ENCODE results near the gene NDRG2.
A peak's percentile ranks its signal among the peaks of the same experiment; 100 is the strongest.
"Not testable (repeated sequence)": the region's sequence is repeated elsewhere in the genome, so short reads cannot be mapped to it uniquely, and the experiment has no call there.

Gene NDRG2

GRCh38 chr14:21003788-21004346 lies 21.0 kb downstream of the NDRG2 start:
- DNase-seq (ENCODE audit: low spot score) = no peak

GRCh38 chr14:21001218-21001617 lies 23.6 kb downstream of the NDRG2 start:
- no peak for DNase-seq (ENCODE audit: low spot score)

DNA sequence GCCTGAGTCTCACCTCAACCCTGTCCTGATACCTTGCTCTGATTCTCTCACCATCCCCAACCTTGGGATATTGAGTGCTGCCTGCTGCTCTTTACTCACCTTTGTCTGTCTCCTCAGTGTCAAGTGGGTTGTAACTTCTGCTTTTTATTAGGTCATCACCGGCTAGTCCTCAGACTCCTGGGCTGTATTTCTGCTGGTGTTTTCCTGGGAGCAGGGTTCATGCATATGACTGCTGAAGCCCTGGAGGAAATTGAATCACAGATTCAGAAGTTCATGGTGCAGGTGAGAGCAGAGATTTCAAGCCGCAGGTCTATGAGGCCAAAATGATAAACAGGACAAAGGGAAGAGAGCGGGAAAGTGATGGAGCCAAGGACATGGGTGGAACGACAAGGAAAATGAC lies 25.3 kb downstream of the NDRG2 start:
- no peak for DNase-seq (ENCODE audit: low spot score)

DNA sequence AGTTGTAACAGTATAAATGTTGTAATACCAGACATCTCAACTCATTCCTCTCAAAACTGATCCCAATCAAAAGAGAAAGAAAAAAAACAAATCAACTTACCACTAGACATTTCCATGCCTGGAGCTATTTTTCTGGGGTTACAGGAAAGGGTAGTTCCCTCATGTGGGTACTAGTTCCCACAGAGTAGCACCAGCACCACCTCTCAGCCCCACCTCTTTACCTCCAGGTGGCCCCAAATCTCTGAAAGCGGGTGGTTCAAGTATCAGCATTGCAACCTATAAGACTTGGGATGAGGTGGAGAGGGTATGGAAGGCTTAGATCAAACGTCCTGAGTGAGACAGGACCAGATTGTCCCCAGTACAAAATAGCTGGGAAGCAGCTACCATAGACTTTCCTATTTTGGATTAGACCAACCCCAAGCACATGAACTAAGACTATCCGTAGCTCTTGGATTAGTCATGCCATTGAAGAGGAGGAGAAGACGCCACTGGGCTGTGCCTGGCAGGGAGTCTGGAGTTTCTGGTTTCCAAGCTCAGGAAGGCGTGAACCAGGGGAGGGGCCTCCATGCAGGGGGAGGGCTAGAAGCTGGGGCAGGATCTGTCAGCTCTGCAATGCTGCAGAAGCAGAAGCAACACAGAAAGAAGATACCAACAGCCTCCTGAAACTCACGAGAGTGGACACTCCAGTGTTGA lies 26.0 kb downstream of the NDRG2 start, which contains the start of gene SLC39A2:
TSS of gene SLC39A2 (plus strand) at position 620 of the 693 bp plus-strand sequence. CDS start 154 bp downstream, outside the sequence.
- peak; percentile 64 for DNase-seq (ENCODE audit: low spot score)

- DNase-seq (ENCODE audit: low spot score) = no peak
Observed at GRCh38 chr14:20998139-20998538, 26.7 kb downstream of the NDRG2 start.

GRCh38 chr14:20997564-20997963 lies 27.3 kb downstream of the NDRG2 start:
- DNase-seq (ENCODE audit: low spot score) = no peak

- no peak for DNase-seq (ENCODE audit: low spot score)
Observed at GRCh38 chr14:20997115-20997514, 27.7 kb downstream of the NDRG2 start.

GRCh38 chr14:20996521-20996920 lies 28.3 kb downstream of the NDRG2 start:
- DNase-seq (ENCODE audit: low spot score) = no peak

DNA sequence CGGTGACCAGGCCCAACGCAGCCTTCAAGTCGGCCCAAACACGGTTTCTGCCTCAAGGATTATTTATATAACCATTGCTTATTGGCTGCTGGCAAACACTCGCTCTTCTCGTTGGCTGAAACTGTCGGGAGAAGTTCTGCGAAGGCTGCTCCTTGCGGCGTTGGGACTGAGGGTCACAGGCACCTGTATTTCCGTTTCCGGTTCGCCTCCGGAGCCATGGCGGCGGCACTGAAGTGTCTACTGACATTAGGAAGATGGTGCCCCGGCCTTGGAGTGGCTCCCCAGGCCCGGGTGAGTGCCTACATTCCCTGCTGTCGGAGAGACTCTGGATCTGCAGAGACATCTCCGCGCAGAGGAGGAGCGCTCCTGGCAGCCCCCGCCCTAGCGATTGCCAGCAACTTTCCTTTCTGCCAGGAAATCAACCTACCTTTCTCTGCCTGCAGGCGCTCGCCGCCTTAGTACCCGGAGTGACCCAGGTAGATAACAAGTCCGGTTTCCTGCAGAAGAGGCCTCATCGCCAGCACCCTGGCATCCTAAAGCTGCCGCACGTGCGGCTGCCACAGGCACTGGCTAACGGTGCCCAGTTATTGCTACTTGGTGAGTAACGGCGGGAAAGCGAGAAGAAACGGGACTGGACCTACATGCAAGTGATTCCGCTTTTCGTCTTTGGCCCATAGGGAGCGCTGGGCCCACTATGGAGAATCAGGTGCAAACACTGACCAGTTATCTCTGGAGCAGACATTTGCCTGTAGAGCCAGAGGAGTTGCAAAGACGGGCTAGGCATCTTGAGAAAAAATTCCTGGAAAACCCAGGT lies 34.9 kb downstream of the NDRG2 start, which contains the start of gene METTL17:
TSS of gene METTL17 (plus strand) at position 194 of the 814 bp plus-strand sequence. CDS start at position 217, 23 bp downstream.
- peak; percentile 92 for DNase-seq (ENCODE audit: low spot score)

- no peak for DNase-seq (ENCODE audit: low spot score)
Observed at GRCh38 chr14:20989471-20989786, 35.4 kb downstream of the NDRG2 start.

DNA sequence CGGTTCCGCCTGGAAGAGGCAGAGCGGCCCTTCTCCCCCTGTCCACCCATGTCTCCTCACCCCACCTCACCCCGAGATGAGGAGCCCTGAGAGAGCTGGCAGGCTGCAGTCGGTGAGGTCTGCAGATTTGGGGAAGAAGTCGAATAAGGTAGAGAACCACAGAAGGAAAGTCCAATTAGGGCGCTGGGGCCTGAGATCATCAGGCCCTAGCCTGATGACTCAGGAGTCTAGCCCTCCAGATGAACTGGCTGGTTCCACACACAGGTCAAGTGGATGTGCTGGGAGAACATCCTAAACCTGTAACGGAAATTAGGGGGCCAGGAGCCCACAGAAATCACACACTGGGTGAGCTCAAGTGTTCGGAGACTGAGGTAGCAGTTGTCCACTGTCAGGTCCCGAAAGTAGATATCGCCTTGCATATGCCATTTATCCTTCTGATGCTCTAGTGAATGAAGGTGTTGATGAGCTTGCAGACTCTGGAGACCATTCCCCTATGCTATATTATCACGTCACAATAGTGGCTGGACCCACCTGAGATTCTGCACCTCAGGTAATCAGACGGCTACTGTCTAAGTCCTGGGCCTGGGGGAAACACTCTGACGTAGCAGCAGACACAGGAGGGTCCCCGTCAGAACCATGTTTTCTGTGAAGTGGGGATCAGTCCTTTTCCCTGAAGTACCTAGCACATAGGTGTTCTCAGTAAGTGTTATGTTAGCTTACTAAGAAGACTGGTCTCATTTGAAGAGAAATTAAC lies 36.0 kb downstream of the NDRG2 start:
- no peak for DNase-seq (ENCODE audit: low spot score)

- no peak for DNase-seq (ENCODE audit: low spot score)
Observed at GRCh38 chr14:20986811-20987210, 38.0 kb downstream of the NDRG2 start.

GRCh38 chr14:20985650-20986049 lies 39.2 kb downstream of the NDRG2 start:
- DNase-seq (ENCODE audit: low spot score) = not testable (repeated sequence)

DNA sequence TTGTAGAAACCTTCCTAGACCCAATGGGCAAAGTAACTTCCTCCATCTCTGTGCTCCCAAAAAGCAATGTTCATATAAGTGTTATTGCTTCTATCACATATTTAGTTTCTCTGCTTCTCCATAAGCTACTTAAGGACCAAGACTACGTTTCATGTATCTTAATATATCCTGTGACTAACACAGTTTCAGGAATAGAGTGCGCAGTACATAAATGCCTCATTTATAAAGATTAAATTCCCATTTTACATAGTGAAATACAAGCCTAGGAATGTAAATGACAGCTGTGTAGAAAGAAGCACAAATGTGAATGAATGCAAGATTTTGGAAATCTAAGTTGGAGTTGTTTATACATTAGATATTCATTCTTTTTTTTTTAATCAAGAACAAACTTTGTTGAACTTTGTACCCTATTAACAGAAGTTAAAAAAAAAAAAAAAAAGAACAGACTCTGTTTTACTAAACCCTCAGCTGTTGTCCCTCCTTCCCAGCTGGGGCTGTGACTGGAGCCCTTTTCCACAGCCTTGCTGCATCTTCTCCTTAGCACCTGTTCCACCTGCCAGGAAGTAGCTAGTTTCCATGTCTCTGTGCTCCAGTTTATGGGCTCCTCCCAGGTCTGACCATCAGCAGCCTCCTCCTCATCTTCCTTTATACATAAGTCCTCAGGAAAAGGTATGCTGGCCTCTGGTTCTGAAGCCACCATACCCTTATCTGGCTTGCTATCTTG lies 42.1 kb downstream of the NDRG2 start:
- DNase-seq (ENCODE audit: low spot score) = no peak

- DNase-seq (ENCODE audit: low spot score) = no peak
Observed at GRCh38 chr14:20980906-20981305, 44.0 kb downstream of the NDRG2 start.

- DNase-seq (ENCODE audit: low spot score) = no peak
Observed at GRCh38 chr14:20978687-20979086, 46.2 kb downstream of the NDRG2 start.

GRCh38 chr14:20976291-20976690 lies 48.6 kb downstream of the NDRG2 start:
- no peak for DNase-seq (ENCODE audit: low spot score)

DNA sequence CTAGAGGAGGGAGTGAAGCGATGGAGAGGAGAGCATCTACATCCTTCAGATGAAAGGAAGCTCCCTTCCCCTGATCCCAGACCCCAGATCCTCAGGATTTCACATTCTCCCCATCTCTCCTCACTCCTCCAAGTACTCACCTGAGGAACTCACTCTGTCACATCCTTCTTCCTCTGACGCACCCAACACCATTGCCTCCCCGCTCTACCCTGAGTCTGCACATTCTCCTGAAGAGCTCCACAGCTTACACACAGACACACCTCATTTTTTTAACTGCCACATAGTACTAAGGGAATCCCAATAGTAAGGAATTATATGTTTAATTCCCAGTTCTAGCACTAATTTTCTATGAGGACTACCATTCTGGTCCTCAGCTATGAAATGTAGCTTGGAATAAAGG lies 51.4 kb downstream of the NDRG2 start:
- no peak for DNase-seq (ENCODE audit: low spot score)

DNA sequence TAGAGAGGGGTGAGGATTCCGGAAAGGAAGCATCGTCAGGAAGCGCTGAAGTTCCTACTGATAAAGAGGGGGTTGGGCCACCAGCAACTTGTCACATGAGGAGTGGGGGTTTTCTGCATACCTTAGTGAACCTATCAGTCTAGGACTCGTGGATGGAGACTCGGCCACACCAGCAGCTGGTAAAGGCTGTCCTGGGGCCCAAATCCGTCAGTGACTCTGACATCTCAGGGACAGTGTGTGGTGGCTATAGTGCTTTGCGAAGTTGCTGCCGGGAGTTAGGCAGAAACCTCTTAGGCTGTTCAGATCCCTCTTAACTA lies 53.2 kb downstream of the NDRG2 start:
- no peak for DNase-seq (ENCODE audit: low spot score)

- peak; percentile 92 for DNase-seq (ENCODE audit: low spot score)
Observed at GRCh38 chr14:20970983-20971704, 53.7 kb downstream of the NDRG2 start.

GRCh38 chr14:20970647-20970982 lies 54.2 kb downstream of the NDRG2 start:
- no peak for DNase-seq (ENCODE audit: low spot score)

Data from ecto neural progenitor cell (in vitro differentiated cells).